SKM-1 treated with dmso at 0.1 percent for 144 hours (cell line): ENCODE measurements around the gene SREBF2.
A peak's percentile ranks its signal among the peaks of the same experiment; 100 is the strongest.

Experiments used
- DNase-seq: peaks from one replicate; lab custom pipeline; 2025; ENCODE audit not compliant: unreplicated experiment; lab: John Stamatoyannopoulos, UW

SREBF2 gene

GRCh38 chr22:41919357-41920224, 86.7 kb downstream of the SREBF2 start:
- DNase-seq, result peak; percentile 37

DNA sequence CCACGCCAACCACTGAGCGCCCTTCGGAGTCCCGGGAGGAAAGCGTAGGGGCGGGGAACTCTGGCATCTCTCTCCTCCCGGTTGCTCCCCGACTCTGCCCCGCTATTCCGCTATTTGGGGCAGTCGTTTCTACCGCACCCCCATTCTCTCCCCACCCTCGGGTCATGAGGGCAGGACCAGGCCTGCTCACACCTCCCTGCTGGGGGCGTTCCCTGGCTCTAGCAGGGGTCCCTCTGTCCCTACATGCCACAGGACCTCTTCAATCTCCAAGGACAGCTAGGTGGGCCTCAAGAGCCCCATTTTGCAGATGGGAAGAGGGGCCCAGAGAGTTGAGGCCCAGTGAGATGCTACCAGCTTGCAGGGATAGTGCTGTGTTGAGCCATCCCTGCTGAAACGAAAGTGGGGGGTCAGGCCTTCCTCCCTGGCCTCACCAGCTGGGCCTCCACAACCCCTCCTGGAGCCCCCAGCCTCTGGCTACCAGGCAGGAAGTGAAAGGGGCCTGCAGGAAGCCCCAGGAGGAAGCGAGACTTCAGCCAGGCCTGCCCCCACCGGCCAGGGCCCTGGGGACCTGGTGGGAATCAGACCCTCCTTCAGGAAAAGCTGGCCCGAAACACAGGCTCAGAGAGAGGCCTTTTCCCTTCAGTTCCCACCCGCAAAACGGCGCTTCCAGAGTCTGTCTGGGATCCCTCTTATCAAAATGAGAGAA, 87.5 kb downstream of the SREBF2 start:
- DNase-seq, result no peak

GRCh38 chr22:41922328-41922727, 89.4 kb downstream of the SREBF2 start:
- no peak for DNase-seq

DNA sequence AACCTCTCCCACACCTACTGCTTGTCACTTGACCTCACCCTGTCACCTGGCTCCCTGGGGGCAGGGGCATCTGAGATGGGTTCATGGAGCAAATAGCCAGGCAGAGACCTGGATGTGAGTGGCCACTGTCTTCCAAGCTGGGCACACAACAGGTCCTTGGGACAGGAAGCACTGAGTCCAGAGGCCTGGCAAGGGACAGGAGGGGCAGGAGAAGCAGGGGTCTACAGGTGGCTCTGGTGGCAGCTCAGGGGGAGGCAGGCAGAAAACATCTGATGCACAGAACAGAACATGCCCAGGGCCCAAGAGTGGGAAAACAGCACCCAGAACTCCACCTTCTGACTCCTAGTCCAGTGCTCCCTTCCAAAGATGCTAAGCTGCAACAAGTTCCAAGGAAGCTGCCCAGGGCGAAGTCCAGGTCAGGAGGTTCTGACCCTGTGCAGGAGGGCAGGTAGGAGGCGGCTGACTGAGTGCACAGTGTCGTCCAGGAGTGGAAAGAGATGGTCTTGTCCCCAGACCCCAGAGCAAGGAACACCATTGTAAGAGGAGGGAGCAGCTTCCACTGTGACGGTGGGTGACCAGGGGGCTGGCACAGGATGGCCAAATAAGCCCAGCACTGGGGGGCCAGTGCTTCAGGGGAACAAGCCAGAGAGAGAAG, 90.2 kb downstream of the SREBF2 start:
- DNase-seq, result no peak

DNA sequence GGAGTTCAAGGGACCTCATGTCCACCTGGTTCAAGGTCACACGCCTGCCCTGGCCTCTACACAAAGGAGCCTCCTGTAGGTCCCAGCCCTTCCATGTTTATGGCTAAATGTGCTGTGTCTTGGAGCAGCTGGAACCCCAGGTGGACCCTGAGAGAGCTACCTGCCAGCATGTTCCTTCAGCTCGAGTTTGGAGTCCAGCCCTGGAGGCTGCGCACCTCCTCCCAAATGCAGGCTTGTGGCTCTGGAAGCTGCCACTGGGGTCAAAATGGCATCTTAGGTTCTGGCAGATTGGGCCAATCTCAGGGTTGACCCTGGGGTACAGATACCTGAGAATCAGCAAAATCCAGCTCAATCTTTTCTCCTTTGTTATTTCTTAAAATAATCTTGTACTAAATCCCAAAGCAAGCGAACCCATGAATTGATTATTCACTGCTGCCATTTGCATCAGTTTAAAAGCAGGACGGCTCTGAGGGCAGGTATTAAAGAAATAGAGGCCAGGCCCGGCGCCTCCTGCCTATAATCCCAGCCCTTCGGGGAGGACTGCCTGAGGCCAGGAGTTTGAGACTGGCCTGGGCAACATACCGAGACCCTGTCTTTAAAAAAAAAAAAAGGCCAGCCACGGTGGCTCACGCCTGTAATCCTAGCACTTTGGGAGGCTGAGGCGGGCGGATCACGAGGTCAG, 90.8 kb downstream of the SREBF2 start:
- no peak for DNase-seq

- peak; percentile 48 for DNase-seq
Measured at GRCh38 chr22:41925783-41926460, 93.0 kb downstream of the SREBF2 start.

GRCh38 chr22:41927813-41928212, 94.9 kb downstream of the SREBF2 start:
- no peak for DNase-seq

DNA sequence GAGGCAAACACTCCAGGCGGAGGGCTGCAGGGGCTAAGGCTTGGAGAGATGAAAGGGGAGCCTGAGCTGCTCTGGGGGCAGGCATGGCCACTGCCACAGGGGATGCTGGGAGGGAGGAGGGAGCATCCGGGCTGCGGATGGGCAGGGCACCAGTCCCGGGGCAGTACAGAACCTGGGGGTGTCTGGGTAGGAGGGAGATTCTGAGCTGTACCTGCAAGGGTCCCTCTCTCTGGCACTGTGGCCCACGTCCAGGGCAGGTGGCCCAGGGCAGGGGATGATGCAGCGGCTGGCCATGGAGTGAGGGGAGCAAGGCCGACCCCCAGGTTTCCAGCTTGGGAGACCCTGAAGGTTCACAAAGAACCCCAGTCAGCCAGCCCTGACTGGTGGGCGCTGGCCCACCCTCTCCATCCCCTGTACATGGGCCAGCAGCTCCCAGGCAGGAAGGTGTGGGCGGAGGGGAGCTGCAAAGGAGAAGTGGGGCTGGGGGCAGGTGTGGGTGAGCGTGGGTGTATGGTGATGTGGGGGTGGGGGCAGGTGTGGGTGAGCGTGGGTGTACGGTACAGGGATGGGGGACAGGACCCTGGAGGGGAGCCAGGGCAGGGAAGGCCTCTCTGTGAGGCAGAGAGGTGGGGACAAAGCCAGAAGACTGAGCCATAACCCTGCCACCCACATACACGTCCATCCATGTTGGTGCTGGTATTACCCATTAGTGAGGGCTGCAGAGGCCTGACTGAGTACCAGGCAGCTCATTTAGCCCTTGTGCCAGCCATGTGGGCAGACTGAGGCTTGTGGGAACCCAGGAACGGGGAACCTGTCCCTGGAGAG, 95.9 kb downstream of the SREBF2 start:
- no peak for DNase-seq

GRCh38 chr22:41929418-41929810, 96.5 kb downstream of the SREBF2 start:
- DNase-seq, result no peak

DNA sequence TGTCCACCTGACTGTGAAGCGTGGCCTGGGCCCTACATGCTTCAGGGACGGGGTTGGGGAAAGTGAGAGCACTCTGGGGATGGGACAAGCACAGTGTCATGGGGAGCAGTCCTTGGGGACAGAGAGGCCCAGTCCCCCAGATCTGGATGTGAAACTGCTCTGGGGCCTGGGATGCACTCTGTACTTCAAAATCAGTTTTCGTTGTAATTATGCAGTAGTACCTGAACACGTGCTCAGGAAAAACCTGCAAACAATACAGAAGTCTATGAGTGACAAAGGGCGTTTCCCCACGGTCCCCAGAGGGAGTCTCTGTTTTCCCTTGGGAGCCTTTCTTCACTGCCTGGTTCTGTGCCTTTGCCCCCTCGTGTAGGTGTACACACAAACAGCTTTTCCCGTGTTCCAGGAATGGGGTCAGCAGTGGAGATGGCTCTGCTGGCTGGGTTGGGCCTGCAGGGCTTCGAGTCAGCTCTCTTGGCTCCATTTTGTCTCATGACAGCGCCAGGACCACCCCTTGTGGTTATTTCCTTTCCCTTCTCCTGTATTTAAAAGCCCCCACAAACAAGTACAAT, 98.9 kb downstream of the SREBF2 start:
- no peak for DNase-seq

DNA sequence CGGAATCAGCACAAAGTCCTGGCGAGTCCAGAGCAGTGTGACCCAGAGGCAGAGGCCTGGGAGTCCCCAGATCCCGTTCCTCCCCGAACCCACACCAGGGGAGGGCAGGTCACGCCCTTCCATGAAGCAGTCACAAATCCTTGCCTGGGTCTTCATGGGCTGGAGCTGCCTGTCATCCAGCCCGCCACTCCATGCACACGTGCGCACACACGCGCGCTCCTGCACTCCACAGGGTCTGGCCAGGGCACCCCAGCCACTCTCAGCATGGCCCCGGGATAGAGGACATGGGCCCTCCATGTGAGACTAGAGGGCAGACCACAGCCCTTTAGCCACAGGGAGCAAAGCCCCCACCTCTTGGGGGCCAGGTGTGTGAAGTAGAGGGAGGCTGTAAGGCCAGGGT, 99.4 kb downstream of the SREBF2 start:
- DNase-seq, result no peak

GRCh38 chr22:41933411-41934177, 100.7 kb downstream of the SREBF2 start:
- DNase-seq, result no peak

DNA sequence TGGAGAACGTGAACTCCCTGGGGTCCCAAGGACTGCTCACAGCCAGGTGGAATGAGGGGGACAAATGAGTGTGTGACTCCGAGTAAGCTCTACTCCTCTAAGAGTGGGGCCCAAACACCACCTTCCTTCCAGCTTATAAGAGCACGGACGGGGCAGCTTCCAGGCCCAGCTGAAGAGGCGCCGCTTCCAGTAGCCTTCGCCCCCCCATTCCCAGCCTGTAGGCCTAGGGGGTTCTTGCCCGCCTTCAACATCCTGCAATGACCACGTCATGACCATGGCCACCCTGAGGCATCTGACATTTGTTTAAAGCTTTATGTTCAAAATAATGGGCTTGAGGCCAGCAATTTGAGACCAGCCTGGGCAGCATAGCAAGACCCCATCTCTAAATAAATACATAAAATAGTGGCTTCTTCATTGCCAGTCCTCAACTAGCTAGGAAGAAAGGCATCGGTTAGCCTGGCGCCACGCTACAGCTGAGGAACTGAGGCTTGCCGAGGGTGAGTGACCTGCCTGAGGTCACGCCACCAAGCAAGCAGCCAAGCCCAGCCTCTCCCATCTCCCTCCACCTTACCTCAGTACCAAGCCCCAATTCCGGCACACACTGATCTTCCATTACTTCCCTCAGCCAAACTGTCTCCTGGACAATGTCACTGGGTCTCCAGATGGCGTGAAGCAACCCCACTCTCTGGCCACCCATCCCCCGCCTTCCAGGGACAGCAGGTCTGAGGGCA, 101.5 kb downstream of the SREBF2 start:
- no peak for DNase-seq

GRCh38 chr22:41935015-41935351, 102.1 kb downstream of the SREBF2 start:
- DNase-seq, result no peak

GRCh38 chr22:41935509-41935908, 102.6 kb downstream of the SREBF2 start:
- DNase-seq, result no peak

DNA sequence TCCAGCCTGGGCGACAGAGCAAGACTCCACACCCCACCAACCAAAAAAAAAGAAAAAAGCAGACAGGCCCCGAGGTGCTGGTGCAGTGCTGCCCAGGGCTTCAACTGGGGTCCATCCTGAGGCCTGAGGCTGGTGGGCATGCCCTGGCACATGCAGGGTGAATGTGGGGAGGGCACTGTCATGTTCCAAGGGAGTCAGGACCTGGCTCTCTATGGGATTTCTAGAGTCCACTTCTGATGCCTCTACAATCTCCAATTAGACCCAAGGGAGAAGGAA, 103.9 kb downstream of the SREBF2 start:
- no peak for DNase-seq

DNA sequence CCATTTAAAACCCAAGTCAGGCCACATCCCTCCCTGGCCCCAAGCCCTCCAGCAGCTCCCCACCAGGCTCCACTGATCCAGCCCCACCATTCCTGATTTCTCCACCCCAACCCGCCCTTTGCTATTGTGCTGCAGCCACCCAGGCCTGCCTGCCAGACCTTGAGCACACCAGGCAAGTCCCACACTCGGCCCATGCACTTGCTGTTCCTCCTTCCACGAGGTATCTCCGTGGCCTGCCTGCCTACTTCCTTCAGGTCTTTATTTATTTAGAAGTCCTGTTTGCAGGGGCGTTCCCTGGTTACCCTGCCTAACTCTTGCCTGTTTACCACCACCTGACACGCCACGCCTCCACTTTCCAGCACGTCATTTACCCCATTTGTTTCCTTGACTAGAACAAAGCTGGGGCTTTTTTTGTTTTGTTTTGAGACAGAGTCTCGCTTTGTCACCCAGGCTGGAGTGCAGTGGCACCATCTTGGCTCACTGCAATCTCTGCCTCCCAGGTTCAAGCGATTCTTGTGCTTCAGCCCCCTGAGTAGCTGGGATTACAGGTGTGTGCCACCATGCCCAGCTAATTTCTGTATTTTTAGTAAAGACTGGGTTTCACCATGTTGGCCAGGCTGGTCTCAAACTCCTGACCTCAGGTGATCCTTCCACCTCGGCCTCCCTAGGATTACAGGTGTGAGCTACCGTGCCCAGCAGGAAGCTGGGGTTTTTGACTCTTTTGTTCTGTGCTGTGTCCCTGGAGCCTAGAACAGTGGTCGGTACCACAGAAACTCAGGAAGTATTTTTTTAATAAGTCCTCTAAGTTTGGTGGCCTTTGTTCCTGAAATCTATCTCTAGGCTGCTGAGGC, 107.3 kb downstream of the SREBF2 start:
- no peak for DNase-seq
